GM18505 (cell line): Measurements from ENCODE around the gene PITPNC1.
A peak's percentile ranks its signal among the peaks of the same experiment; 100 is the strongest.
"Not testable (repeated sequence)": the region's sequence is repeated elsewhere in the genome, so short reads cannot be mapped to it uniquely, and the experiment has no call there.

Experiments
- ATAC-seq: cut with Tn5 transposase; IDR thresholded peaks from one replicate; pipeline ENCODE4 v1.9.1; 2021; ENCODE audit not compliant: unreplicated experiment
- POLR2A ChIP-seq: IDR thresholded peaks from 4 replicates; pipeline ENCODE4 v1.6.1; 2011; ENCODE audit warnings: borderline replicate concordance; ENCODE audit not compliant: insufficient read depth, insufficient read length; ENCODE audit errors: extremely low read depth

Gene PITPNC1

GRCh38 chr17:67693811-67694210, 316.7 kb downstream of the PITPNC1 start:
- no peak for ATAC-seq
- TF ChIP-seq POLR2A = no peak

- TF ChIP-seq POLR2A = no peak
- no peak for ATAC-seq
Measured at GRCh38 chr17:67696347-67696746, 319.3 kb downstream of the PITPNC1 start.

- ATAC-seq = no peak
- TF ChIP-seq POLR2A = no peak
Measured at GRCh38 chr17:67696853-67697498, 319.9 kb downstream of the PITPNC1 start.

GRCh38 chr17:67700037-67700724, 323.1 kb downstream of the PITPNC1 start:
- TF ChIP-seq POLR2A = no peak

GRCh38 chr17:67700725-67701119, 323.6 kb downstream of the PITPNC1 start:
- TF ChIP-seq POLR2A = no peak
- no peak for ATAC-seq

More at GRCh38 chr17:67700037-67700724, 323.1 kb downstream of the PITPNC1 start:
- ATAC-seq = no peak

- not testable (repeated sequence) for ATAC-seq
Measured at GRCh38 chr17:67702861-67703260, 325.8 kb downstream of the PITPNC1 start.

GRCh38 chr17:67707442-67707841, 330.4 kb downstream of the PITPNC1 start:
- no peak for ATAC-seq
- no peak for TF ChIP-seq POLR2A

- no peak for ATAC-seq
- TF ChIP-seq POLR2A = no peak
Measured at GRCh38 chr17:67708378-67708777, 331.3 kb downstream of the PITPNC1 start.

GRCh38 chr17:67711916-67712315, 334.8 kb downstream of the PITPNC1 start:
- no peak for TF ChIP-seq POLR2A
- ATAC-seq = no peak

GRCh38 chr17:67712375-67712774, 335.3 kb downstream of the PITPNC1 start:
- ATAC-seq = no peak
- no peak for TF ChIP-seq POLR2A

GRCh38 chr17:67713169-67713568, 336.1 kb downstream of the PITPNC1 start:
- TF ChIP-seq POLR2A = no peak
- no peak for ATAC-seq

GRCh38 chr17:67716405-67716798, 339.3 kb downstream of the PITPNC1 start:
- ATAC-seq = no peak
- no peak for TF ChIP-seq POLR2A

GRCh38 chr17:67717192-67717623, 340.1 kb downstream of the PITPNC1 start:
- ATAC-seq = no peak
- no peak for TF ChIP-seq POLR2A

GRCh38 chr17:67717624-67718324, 340.7 kb downstream of the PITPNC1 start, which contains the start of gene NOL11:
TSS of gene NOL11 (plus strand) at chr17:67717936. CDS start at chr17:67717948, 12 bp downstream.
- ATAC-seq = peak; percentile 97
- TF ChIP-seq POLR2A = peak; percentile 98
